Peyer's patch (tissue), 4 donors: ENCODE data around the gene BLVRA. TPM values are rescaled to one million over a fixed set of nuclear protein-coding genes. Genes with fewer than 3 reads are reported as not detected.

Experiments used
- DNase-seq, 3 donors: peaks; one replicate each; pipeline ENCODE4 v3.0.0-alpha.2; 2017 to 2019
- H3K27ac ChIP-seq, 4 donors: fragments of 200-600 bp; sonication (generic); one replicate each; pipeline ENCODE4 v1.5.1; 2016 to 2019
- H3K27me3 ChIP-seq, 2 donors: fragments of 200-600 bp; sonication (generic); one replicate each; pipeline ENCODE4 v1.5.1; 2019
- H3K36me3 ChIP-seq, 3 donors: fragments of 200-600 bp; sonication (generic); one replicate each; pipeline ENCODE4 v1.5.1; 2016 to 2019
- H3K4me1 ChIP-seq, 4 donors: fragments of 200-600 bp; sonication (generic); one replicate each; pipeline ENCODE4 v1.5.1; 2016 to 2019
- H3K4me3 ChIP-seq, 4 donors: fragments of 200-600 bp; sonication (generic); 1 replicate in 3 of 4; 2 replicates in 1 of 4; pipeline ENCODE4 v1.5.1; 2016 to 2019; ENCODE audit warnings: mild to moderate bottlenecking in 1 of 4
- H3K9me3 ChIP-seq, 4 donors: fragments of 200-600 bp; sonication (generic); one replicate each; pipeline ENCODE4 v1.5.1; 2016 to 2019; ENCODE audit warnings: mild to moderate bottlenecking in 1 of 4
- POLR2A ChIP-seq, 2 donors: fragments of 450-650 bp; IDR thresholded peaks; one replicate each; pipeline ENCODE4 v1.5.1; 2017; ENCODE audit warnings: antibody characterized with exemption in 2 of 2, mild to moderate bottlenecking in 2 of 2, moderate library complexity in 2 of 2
- total RNA-seq, 4 donors: library from RNA; depleted of rRNA; stranded (reverse); fragments of >200 nt; gene quantifications; one replicate each; pipeline ENCODE4 v1.1.0, GENCODE V29; 2016
- TF ChIP-seq, protein P1 (sequence below), 6 experiments: fragments of 450-650 bp in 4 of 6; fragments of 200-600 bp in 2 of 6; sonication (generic) in 1 of 6; IDR thresholded peaks; one replicate each; pipeline ENCODE4 v1.5.1; 2017 to 2019; ENCODE audit warnings: antibody characterized with exemption in 6 of 6, mild to moderate bottlenecking in 3 of 6, moderate library complexity in 1 of 6

The BLVRA gene
- total RNA-seq, 4 donors from 2014 or later: 2.8 to 38.8 (median 11.5) TPM

DNA sequence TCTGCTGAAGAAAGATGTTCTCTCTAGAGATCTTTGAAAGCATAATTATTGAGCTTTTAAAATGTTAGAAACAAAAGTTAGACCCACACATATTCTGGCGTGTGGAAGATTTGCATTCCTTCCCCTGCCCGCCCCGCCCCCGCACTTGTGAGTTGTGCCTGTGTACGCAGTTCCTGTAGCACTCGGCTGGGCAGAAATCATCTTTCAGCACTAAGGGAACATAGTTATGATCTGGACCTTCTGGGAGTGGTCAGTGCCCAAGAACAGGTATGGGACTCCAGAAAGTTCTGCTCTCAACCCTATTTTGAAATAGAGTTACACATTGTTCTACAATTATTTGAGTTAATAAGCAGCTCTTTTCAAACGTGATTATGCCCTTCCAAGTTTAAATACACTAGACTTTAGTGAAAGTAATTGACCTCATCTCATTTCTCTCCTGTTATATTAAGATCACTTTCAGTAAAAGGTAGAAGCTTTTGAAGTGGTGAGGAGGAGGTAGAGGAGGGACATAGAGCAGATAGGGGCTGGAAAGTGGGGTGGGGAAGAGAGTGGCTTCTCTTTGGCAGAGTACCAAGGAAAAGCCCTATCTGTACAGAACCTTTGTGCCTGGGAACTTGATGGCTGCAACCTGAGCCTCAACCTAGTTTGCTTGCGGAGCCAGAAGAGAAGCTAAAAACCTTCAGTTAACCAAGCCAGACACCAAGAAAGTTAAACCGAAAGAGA, 5.7 kb downstream of the BLVRA start:
- H3K4me1 ChIP-seq: peaks cover 0 to 26% (median 0%) of the 10 kb centered on the region in 4 donors
- H3K4me3 ChIP-seq: peak overlapping the region in 1 of 4 donors; percentile 7
- H3K27me3 ChIP-seq: no peaks in the 10 kb centered on the region
- no peaks in the 10 kb centered on the region for H3K9me3 ChIP-seq
- H3K27ac ChIP-seq: peak overlapping the region in 2 of 4 donors; percentile 44 to 46
- TF ChIP-seq, protein P1, sequence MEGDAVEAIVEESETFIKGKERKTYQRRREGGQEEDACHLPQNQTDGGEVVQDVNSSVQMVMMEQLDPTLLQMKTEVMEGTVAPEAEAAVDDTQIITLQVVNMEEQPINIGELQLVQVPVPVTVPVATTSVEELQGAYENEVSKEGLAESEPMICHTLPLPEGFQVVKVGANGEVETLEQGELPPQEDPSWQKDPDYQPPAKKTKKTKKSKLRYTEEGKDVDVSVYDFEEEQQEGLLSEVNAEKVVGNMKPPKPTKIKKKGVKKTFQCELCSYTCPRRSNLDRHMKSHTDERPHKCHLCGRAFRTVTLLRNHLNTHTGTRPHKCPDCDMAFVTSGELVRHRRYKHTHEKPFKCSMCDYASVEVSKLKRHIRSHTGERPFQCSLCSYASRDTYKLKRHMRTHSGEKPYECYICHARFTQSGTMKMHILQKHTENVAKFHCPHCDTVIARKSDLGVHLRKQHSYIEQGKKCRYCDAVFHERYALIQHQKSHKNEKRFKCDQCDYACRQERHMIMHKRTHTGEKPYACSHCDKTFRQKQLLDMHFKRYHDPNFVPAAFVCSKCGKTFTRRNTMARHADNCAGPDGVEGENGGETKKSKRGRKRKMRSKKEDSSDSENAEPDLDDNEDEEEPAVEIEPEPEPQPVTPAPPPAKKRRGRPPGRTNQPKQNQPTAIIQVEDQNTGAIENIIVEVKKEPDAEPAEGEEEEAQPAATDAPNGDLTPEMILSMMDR (IDR thresholded peaks at IDR 0.05): no peak
- no peak for TF ChIP-seq POLR2A (IDR thresholded peaks at IDR 0.05)
- no peaks in the 10 kb centered on the region for H3K36me3 ChIP-seq
- peak in 2 of 3 donors; percentile 77 to 81 for DNase-seq

DNA sequence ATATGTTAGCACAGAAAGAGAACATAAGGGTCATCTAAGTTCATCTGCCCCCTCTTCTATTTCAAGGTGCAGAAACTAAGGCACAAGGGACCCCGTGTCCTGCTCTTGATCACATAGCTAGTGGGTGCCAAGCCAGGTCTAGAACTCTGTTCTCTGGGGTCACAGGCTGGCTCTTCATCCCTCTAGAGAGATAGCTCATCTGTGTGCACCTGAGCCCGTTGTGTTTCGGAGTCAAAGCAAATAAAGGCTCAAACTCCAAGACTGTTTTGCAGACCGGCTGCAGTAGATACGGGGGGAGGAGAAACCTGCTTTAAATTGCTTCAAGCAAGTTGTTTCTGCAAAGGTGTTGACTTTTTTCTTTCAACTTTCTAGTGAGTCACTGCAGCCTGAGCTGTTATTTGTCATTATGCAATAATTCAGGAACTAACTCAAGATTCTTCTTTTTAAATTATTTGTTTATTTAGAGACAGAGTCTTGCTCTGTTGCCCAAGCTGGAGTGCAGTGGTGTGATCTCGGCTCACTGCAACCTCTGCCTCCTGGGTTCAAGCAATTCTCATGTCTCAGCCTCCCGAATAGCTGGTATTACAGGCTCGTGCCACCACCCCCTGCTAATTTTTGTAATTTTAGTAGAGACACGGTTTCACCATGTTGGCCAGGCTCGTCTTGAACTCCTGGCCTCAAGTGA, 6.5 kb downstream of the BLVRA start:
- TF ChIP-seq, protein P1 (IDR thresholded peaks at IDR 0.05): no peak
- TF ChIP-seq POLR2A (IDR thresholded peaks at IDR 0.05): no peak
- Histone ChIP-seq H3K36me3 (no peaks in the 10 kb centered on the region), H3K27ac (peak overlapping the region in 2 of 4 donors; percentile 44 to 46), H3K4me3 (no peak overlapping the region), H3K27me3 (no peaks in the 10 kb centered on the region), H3K4me1 (peaks cover 0 to 19% (median 0%) of the 10 kb centered on the region in 4 donors), H3K9me3 (no peaks in the 10 kb centered on the region)
- DNase-seq: no peak

DNA sequence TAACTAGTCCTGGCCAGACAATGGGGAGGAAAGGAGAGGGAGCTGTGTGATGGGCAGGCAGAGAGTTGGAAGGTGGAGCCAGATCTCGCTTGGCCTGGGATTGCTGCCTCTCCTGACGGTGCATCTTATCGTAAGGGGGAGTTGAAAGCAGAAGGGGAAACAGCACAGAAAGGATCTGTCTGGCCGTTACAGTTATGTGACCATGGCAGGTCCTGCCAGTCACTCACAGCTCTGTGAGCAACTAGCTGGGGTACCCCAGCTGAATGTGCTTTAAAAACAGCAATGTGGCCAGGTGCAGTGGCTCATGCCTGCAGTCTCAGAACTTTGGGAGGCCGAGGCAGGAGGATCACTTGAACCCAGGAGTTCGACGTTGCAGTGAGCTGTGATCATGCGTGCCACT, 8.1 kb downstream of the BLVRA start:
- Histone ChIP-seq H3K27ac (no peak overlapping the region), H3K36me3 (peaks cover 0 to 6% (median 0%) of the 10 kb centered on the region in 3 donors), H3K27me3 (no peaks in the 10 kb centered on the region), H3K4me3 (no peak overlapping the region), H3K9me3 (no peaks in the 10 kb centered on the region), H3K4me1 (peaks cover 0 to 15% (median 0%) of the 10 kb centered on the region in 4 donors)
- no peak for DNase-seq
- TF ChIP-seq, protein P1 (IDR thresholded peaks at IDR 0.05): no peak
- TF ChIP-seq POLR2A (IDR thresholded peaks at IDR 0.05): no peak

DNA sequence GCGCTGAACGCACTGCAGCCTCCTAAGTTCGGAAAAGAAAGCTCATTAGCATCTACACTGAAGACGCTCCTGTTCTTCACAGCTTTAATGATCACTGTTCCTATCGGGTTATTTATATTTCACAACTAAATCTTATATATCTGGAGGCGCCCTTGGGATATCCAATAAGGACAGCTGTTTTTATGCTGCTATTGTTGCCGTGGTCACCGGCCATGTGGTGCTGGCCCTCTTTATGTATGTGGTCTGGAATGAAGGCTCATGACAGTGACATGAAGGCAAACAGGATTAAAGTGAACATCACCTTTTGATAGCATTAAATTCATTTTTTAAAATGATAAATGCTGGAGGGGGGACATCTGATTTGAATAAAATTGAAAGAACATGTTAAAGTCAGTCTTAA, 8.8 kb downstream of the BLVRA start:
- H3K27ac ChIP-seq: no peak overlapping the region
- no peaks in the 10 kb centered on the region for H3K27me3 ChIP-seq
- H3K4me1 ChIP-seq: peaks cover 0 to 15% (median 0%) of the 10 kb centered on the region in 4 donors
- H3K36me3 ChIP-seq: peaks cover 0 to 13% (median 0%) of the 10 kb centered on the region in 3 donors
- H3K4me3 ChIP-seq: no peak overlapping the region
- TF ChIP-seq POLR2A (IDR thresholded peaks at IDR 0.05): no peak
- TF ChIP-seq, protein P1 (IDR thresholded peaks at IDR 0.05): no peak
- no peak for DNase-seq
- H3K9me3 ChIP-seq: no peaks in the 10 kb centered on the region

DNA sequence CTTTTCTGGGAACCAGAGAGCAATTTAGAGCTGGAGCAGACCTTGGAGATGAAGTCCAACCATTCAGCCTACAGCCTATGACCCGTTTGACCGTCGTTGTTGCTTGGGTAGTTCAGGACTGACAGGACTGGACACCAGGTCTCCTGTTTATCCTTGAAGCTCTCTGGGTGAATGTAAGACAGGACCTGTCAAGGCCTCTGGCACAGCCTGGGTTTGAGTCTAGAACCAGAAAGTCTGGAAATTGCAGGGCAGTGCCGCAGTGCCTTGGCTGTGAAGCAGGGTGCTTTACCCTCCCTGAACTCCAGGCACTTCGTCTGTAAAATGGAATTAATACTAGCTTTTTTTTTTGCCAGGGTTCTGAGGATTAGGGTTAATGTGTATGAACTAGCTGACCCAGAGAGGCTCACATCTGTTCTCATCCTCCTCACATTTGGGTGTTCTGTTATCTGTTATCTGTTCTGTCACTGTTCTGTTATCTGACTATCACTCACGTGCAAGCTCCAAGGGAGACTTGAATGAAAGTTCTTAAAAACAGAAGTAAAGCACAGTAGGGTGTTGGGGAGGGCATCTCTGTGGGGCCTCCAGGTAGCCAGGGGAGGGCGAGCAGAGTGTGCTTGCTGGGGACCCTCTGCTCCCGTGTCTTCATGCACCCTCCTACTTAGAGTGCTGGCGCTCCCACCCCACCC, 9.9 kb downstream of the BLVRA start:
- DNase-seq: no peak
- Histone ChIP-seq H3K36me3 (peaks cover 0 to 19% (median 0%) of the 10 kb centered on the region in 3 donors), H3K27ac (no peak overlapping the region), H3K27me3 (no peaks in the 10 kb centered on the region), H3K4me1 (peaks cover 0 to 15% (median 0%) of the 10 kb centered on the region in 4 donors), H3K9me3 (no peaks in the 10 kb centered on the region), H3K4me3 (no peak overlapping the region)
- TF ChIP-seq, protein P1 (IDR thresholded peaks at IDR 0.05): no peak
- no peak for TF ChIP-seq POLR2A (IDR thresholded peaks at IDR 0.05)
